SK-MEL-5 (cell line): ENCODE data around the gene INPP4A. TPM values are rescaled to one million over a fixed set of nuclear protein-coding genes. Genes with fewer than 3 reads are reported as not detected.

Experiments
- DNase-seq: peaks from one replicate; pipeline ENCODE4 v3.0.0-alpha.2; 2016; ENCODE audit warnings: low read depth, low spot score
- in situ Hi-C: cut with HindIII; loops from 2 replicates; pipeline ENCODE4 v1.10.0; 2016; ENCODE audit warnings: low sequenced_read_pairs, high pct_unique_total_duplicates, low pct_unique_long_range_greater_than_20kb
- total RNA-seq: library from RNA; depleted of rRNA; stranded (reverse); fragments of >200 nt; shearing (Covaris generic); gene quantifications from 2 replicates; pipeline ENCODE4 v1.2.3, GENCODE V29; 2014

INPP4A gene
- total RNA-seq, 1 experiment from 2014 or later: 10.9 TPM

GRCh38 chr2:98482362-98482761 lies 37.7 kb downstream of the INPP4A start:
- in situ Hi-C loops: no loop called here
- DNase-seq: no peak

DNA sequence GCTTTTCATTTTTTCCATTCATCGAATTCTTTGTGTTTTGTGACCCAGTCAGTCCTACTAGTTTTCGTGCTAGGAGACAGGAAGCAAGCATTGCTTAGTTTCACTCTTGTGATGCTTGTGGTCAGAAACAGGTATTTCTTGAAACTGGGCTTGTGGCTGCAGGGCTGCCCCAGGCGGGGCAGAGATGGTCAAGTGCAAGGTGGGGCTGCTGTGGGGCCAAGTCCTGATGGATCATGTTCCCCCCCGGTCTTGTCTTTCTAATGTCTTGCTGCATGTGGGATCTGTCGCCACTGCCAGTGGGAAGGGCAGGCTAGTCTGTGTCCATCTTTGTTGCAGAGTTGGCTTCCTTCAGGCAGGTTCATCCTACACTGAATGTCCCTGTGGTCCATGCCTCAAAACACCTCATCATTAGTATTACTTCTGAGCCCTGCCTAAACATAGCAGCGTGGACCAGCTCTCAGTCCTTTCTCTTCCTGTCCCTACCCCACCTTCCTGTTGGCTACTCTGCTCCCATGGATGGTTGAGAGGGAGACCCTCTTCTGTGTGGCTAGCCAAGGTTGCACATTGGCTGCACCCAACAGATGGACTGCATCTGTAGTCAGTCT lies 38.7 kb downstream of the INPP4A start:
- in situ Hi-C loops: no loop called here
- no peak for DNase-seq

- in situ Hi-C loops: no loop called here
Measured at GRCh38 chr2:98484121-98484557, 39.5 kb downstream of the INPP4A start.

GRCh38 chr2:98484652-98485452 lies 40.2 kb downstream of the INPP4A start:
- DNase-seq: no peak
- in situ Hi-C loops: no loop called here

More at GRCh38 chr2:98484121-98484557, 39.5 kb downstream of the INPP4A start:
- no peak for DNase-seq

DNA sequence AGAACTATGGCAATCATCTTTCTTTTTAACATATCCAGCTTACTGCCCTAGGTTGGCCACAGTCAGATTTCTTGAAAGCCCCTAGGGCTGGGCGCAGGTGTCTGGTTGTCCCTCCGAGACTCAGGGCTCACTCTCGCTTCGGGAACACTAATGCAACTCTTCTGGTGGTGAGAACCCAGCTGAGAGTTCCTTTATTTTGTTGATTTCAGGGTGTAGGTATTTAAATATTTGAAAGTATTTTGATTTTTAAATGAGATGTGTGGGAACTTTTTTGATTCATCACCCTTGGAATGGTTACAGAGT lies 40.7 kb downstream of the INPP4A start:
- no peak for DNase-seq
- in situ Hi-C loops: no loop called here

- DNase-seq: no peak
- in situ Hi-C loops: no loop called here
Measured at GRCh38 chr2:98486374-98486981, 41.8 kb downstream of the INPP4A start.

DNA sequence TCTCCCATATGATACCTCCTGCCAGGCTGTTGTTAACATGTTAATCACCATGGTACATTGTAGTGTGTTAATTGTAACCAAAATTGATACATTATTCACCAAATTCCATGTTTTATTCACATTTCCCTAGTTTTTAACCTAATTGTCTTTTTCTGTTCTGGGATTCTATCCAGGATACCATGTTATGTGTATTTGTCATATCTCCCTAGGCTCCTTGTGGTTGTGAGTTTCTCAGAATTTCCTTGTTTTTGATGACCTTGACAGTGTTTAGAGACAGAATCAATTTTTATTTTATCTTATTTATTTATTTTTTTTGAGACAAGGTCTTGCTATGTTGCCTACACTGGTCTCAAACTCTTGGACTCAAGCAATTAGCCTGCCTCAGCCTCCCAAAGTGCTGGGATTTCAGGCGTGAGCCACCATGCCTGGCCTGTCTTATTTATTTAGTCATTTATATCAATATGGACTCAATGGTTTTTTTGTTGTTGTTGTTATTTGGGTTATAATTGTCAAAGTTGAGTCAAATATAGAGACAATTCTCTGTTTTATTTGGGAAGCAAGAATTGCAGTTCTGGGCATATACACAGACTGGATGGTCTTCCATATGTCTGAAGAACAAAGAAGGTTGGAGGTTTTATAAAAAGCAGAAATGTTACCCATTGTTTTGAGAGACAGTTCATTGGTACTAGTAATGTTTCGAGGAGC lies 42.6 kb downstream of the INPP4A start:
- DNase-seq: no peak
- in situ Hi-C loops: no loop called here

DNA sequence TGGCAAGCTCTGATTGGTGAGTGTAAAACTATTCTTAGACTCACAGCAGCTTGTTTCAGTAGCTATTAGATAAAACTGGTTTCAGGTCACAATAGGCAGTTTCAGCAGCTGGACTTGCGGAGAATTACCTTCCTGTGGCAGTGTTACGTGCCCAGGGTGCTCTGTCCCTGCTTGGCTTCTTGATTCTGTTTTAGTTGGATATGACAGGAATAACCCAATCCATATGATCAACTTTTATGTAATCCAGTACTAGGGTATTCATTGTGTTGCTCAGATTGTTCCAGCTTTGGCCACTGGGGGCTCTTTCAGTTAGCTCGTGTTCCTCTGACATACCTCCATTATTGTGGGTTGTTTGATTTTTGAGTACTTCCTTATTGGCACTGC lies 43.1 kb downstream of the INPP4A start:
- in situ Hi-C loops: no loop called here
- peak; percentile 64 for DNase-seq

DNA sequence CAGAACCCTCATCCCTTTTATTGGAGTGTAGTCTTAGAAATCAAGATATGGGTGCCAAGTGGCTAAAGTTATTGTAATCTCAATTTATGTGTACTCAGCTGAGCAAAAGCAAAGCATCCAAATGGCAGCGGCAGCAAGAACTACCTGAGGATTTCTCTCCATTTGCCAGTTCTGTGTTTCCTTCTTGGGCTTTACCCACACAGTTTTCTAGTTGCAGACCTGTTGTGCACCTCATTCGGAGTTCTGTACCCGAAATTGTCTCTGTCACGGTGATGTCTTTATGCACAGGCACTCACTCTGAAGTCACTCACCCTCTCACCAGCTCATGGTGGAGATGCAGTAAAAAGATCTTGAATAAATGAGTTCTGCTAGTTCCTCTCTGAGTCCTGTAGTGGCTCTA lies 43.6 kb downstream of the INPP4A start:
- in situ Hi-C loops: no loop called here
- no peak for DNase-seq

- DNase-seq: no peak
- in situ Hi-C loops: no loop called here
Measured at GRCh38 chr2:98489486-98489885, 44.8 kb downstream of the INPP4A start.

- no peak for DNase-seq
- in situ Hi-C loops: no loop called here
Measured at GRCh38 chr2:98489971-98490962, 45.6 kb downstream of the INPP4A start.

GRCh38 chr2:98492441-98492840 lies 47.8 kb downstream of the INPP4A start:
- in situ Hi-C loops: no loop called here
- DNase-seq: no peak

- no peak for DNase-seq
- in situ Hi-C loops: no loop called here
Measured at GRCh38 chr2:98494699-98495098, 50.0 kb downstream of the INPP4A start.

DNA sequence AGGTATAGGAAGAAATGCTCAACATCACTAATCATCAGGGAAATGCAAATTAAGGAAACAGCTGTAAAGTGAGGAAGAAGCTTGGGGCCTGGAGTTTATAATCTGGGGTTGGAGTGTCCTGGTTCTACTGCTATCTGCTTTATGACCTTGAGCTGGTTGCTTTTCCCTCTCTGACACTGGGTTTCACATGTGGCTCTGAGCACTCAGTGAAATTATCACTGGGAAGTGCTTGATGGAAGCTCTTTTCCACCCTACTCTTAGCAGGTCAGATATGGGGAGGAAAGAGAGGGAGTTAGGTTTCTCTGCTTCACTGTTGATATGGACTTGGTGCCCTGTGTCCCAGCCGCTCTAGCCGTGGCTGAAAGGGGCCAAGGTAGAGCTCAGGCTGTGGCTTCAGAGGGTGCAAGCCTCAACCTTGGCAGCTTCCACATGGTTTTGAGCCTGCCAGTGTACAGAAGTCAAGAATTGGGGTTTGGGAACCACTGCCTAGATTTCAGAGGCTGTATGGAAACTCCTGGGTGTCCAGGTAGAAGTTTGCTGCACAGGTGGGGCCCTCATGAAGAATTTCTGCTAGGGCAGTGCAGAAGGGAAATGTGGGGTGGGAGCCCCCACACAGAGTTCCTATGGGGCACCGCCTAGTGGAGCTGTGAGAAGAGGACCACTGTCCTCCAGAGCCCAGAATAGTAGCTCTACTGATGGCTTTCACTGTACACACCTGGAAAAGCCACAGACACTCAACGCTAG lies 52.3 kb downstream of the INPP4A start:
- in situ Hi-C loops: no loop called here
- DNase-seq: no peak

DNA sequence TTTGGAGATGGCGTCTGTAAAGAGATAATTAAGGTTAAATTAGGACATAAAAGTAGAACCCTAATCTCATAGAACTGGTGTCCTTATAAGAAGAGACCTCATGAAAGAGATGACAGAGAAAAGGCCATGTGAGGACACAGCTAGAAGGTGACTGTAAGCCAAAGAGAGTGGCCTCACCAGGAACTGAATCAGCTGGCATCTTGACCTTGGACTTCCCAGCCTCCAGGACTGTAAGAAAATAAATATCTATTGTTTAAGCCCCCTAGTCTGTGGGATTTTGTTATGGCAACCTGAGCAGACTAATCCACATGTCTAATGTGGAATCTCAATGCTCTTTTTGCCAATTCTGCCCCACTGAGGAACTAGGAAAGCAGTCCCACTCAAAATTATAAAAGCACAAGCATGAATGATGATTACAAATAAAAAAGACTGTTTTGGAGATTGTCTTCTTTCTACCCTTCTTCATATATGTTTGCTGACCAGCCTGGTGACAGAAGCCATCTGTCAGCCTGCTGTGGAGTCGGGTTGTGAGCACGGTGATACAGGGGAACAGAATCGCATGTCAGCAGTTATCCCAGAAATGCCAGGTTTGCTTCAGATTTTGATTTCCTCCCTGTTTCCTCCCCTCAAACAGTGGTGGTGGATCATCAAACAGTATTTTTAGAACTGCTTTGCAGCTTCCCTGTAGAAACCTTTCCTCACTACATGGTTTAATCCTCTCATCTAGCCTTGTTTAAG lies 54.2 kb downstream of the INPP4A start:
- in situ Hi-C loops: no loop called here
- no peak for DNase-seq

DNA sequence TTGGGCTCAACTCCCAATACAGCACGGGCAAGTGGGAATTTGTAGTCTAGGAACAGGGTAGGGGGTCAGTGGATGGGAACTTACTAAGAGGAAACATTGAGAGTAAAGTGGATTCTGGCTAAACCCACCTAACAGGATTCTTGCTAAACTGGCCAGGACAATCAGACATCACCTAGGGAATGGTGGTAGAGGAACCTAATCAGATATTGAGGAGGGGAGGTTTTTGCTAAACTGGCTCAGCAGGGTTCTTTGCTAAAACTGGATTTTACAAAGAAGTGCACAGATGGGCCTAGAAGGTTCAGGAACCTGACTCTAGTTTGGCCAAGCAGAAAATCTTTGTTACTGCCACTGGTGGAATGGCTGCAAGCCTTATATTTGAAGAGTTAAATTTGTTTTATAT lies 55.9 kb downstream of the INPP4A start:
- no peak for DNase-seq
- in situ Hi-C loops: no loop called here
